Thoracic aorta (tissue), 2 donors: ENCODE results near the gene RNF113A. TPM values are rescaled to one million over a fixed set of nuclear protein-coding genes. Genes with fewer than 3 reads are reported as not detected.

Experiments
- ATAC-seq: fragments of 150-250 bp; one replicate; pipeline ENCODE4 v1.8.0; 2017; ENCODE audit warnings: low read depth; ENCODE audit not compliant: insufficient number of reproducible peaks, low FRiP score
- DNase-seq: peaks from one replicate; pipeline ENCODE4 v3.0.0-alpha.2; 2020; ENCODE audit warnings: low spot score
- H3K27ac ChIP-seq, 2 donors: fragments of 200-600 bp; sonication (generic); 1 replicate in 1 of 2; 2 replicates in 1 of 2; pipeline ENCODE4 v1.5.1; 2016; ENCODE audit warnings: mild to moderate bottlenecking in 2 of 2, moderate library complexity in 2 of 2
- H3K27me3 ChIP-seq: fragments of 200-600 bp; sonication (generic); replicated peaks from 2 replicates; pipeline ENCODE4 v1.6.0; 2016; ENCODE audit warnings: mild to moderate bottlenecking; ENCODE audit not compliant: insufficient read depth
- H3K36me3 ChIP-seq: fragments of 200-600 bp; sonication (generic); one replicate; pipeline ENCODE4 v1.5.1; 2016
- H3K4me1 ChIP-seq, 2 donors: fragments of 200-600 bp; sonication (generic); 1 replicate in 1 of 2; 2 replicates in 1 of 2; pipeline versions ENCODE4 v1.5.1 to v1.6.0; 2016; ENCODE audit warnings: low read depth in 2 of 2, mild to moderate bottlenecking in 1 of 2; ENCODE audit not compliant: control insufficient read depth in 1 of 2
- H3K4me3 ChIP-seq: fragments of 200-600 bp; sonication (generic); 2 replicates; pipeline ENCODE4 v1.5.1; 2016; ENCODE audit warnings: mild to moderate bottlenecking
- H3K9me3 ChIP-seq: fragments of 200-600 bp; sonication (generic); 2 replicates; pipeline ENCODE4 v1.5.1; 2016
- CTCF ChIP-seq: fragments of 200-600 bp; sonication (generic); IDR thresholded peaks from one replicate; pipeline ENCODE4 v1.5.1; 2019; ENCODE audit warnings: antibody characterized with exemption
- total RNA-seq, 2 donors: library from RNA; depleted of rRNA; stranded (reverse); fragments of >200 nt; gene quantifications; one replicate each; pipeline versions ENCODE4 v1.1.0 to v1.2.3, GENCODE V29; 2016

Gene RNF113A
- total RNA-seq, 2 donors from 2014 or later, result 6.1 to 13.8 TPM

- peak overlapping the region; percentile 89 to 94 for H3K27ac ChIP-seq
- H3K36me3 ChIP-seq, result no peaks in the 10 kb centered on the region
- DNase-seq (no peak), ATAC-seq (peak; percentile 28)
- peaks cover 8 to 13% of the 10 kb centered on the region in 2 donors for H3K4me1 ChIP-seq
- H3K27me3 ChIP-seq, result no peaks in the 10 kb centered on the region
- no peak for TF ChIP-seq CTCF
- peak overlapping the region; percentile 84 for H3K4me3 ChIP-seq
- H3K9me3 ChIP-seq, result no peaks in the 10 kb centered on the region
These were observed 854 bp downstream of the RNF113A start for GRCh38 chrX:119870626-119871131.

DNA sequence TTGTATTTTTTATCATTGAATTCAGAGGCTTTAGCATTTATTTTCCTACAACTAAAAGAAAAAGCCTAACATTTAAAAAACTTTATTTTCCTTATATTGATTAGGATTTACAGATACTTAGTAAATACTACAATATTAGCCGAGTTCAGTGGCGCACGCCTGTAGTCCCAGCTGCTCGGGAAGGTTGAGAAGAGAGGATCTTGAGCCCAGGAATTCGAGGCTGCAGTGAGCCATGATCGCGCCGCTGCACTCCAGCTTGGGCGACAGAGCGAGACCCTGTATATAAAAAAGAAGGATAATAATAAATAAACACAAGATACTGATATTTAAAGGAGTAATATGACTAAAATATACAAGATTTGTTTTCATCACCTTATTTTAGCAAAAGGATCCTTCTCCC, 18.1 kb downstream of the RNF113A start:
- ATAC-seq (no peak), DNase-seq (no peak)
- Histone ChIP-seq H3K4me1 (no peaks in the 10 kb centered on the region), H3K27me3 (no peaks in the 10 kb centered on the region), H3K27ac (peak overlapping the region; percentile 61 to 87), H3K36me3 (no peaks in the 10 kb centered on the region), H3K9me3 (no peaks in the 10 kb centered on the region), H3K4me3 (peak overlapping the region; percentile 88)
- no peak for TF ChIP-seq CTCF

GRCh38 chrX:119852382-119853353, 18.9 kb downstream of the RNF113A start, which contains the start of gene UPF3B:
UPF3B (minus strand) TSS chrX:119852963; CDS start chrX:119852928, 35 bp downstream.
- Histone ChIP-seq H3K27ac (peak within 1 kb of the TSS; percentile 78 to 87), H3K4me3 (peak within 1 kb of the TSS; percentile 88), H3K36me3 (no peaks in the 10 kb centered on the region), H3K27me3 (no peaks in the 10 kb centered on the region), H3K4me1 (no peaks in the 10 kb centered on the region), H3K9me3 (no peaks in the 10 kb centered on the region)
- peak; percentile 91 for DNase-seq
- no peak for TF ChIP-seq CTCF
- peak; percentile 99 for ATAC-seq

DNA sequence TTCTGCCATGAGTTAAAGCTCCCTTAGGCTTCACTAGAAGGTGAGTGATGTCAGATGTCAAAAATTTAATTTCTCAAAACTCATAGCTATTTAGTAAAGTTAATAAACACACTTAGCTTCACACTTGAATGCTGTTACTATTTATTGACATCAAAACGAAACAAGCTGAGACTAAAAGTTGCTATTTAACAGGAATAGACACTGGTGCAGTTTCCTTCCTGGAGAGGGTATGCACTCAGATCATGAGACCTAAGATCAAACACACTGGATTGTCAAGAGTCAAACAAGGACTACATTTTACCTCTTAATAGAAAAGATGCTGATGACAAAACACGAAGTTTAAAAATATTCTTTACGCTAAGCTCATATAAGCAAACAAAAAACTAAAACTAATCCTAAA, 37.6 kb downstream of the RNF113A start:
- Histone ChIP-seq H3K27me3 (no peaks in the 10 kb centered on the region), H3K27ac (no peak overlapping the region), H3K9me3 (no peaks in the 10 kb centered on the region), H3K4me3 (no peak overlapping the region), H3K4me1 (no peaks in the 10 kb centered on the region), H3K36me3 (peaks cover 13% of the 10 kb centered on the region)
- TF ChIP-seq CTCF, result no peak
- DNase-seq (no peak), ATAC-seq (no peak)

DNA sequence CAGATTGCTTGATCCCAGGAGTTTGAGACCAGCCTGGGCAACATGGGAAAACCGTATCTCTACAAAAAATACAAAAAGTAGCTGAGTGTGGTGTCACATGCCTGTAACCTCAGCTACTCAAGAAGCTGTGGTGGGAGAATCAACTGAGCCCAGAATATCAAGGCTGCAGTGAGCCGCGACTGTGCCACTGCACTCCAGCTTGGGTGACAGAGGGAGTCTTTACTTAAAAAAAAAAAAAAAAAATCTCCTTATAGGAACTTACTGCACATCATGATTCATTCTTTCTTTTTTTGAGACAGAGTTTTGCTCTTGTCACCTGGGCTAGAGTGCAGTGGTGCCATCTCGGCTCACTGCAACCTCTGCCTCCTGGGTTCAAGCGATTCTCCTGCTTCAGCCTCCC, 43.1 kb downstream of the RNF113A start:
- H3K27me3 ChIP-seq, result no peaks in the 10 kb centered on the region
- ATAC-seq, result no peak
- no peak overlapping the region for H3K27ac ChIP-seq
- DNase-seq, result no peak
- H3K36me3 ChIP-seq, result no peaks in the 10 kb centered on the region
- H3K4me3 ChIP-seq, result no peak overlapping the region
- TF ChIP-seq CTCF, result no peak
- no peaks in the 10 kb centered on the region for H3K9me3 ChIP-seq
- H3K4me1 ChIP-seq, result no peaks in the 10 kb centered on the region
